Heart left ventricle (tissue), 13 donors: ENCODE results near the gene VRK2.

Source experiments
- POLR2A ChIP-seq, 2 donors: fragments of 450-650 bp; IDR thresholded peaks; one replicate each; pipeline ENCODE4 v1.6.1; 2017; ENCODE audit warnings: antibody characterized with exemption in 2 of 2, mild to moderate bottlenecking in 2 of 2, moderate library complexity in 2 of 2
- TF ChIP-seq, protein P1 (sequence below), 12 donors: fragments of 200-600 bp; sonication (generic) in 4 of 12; IDR thresholded peaks; one replicate each; pipeline versions ENCODE4 v1.5.0 to v1.8.0; 2018 to 2022; ENCODE audit warnings: antibody characterized with exemption in 12 of 12, mild to moderate bottlenecking in 5 of 12
- donor health status: ischemic (EF 13 %, LVEDD 7.1; RV severe dilation, severe dysfunction).
- donor health status: DM: no; HTN: yes; CAD: no.
- donor health status: DM: no; HTN: no; CAD: no.
- donor health status: ischemic (EF 25% LVEDD 6.9; RV normal size, moderate dysfunction).
- donor health status: ischemic (EF 25% LVEDD 5.7; RV mildly dilated, moderate dysfunction).
- donor health status: ischemic (EF 35%, LVEDD 5.7; RV mildly dilated, moderate dysfunction).
- donor health status: nonischemic (EF 11% LVEDD 7.7; RV severe dilation, severe dysfunction).
- donor health status: DM: yes; HTN: yes; CAD: no.
- donor health status: PGD.
- donor health status: ischemic (EF 29% LVEDD 5.4; RV normal size, mild dysfunction).
- donor health status: nonischemic (EF 23%, LVEDD 6.1; RV moderate dilation, normal function).

DNA sequence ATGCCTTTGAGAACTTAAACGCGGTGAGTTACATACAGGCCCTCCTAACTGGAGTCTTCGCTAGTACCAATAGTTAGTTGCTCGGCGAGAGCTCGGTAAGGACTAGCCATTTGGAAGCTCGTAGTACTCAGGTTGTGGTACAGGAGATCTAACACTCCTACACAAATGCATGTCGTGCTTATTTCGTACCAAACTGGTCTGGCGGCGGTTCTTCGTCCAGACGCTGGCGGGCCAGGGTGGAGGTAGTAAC lies 346 bp upstream of the VRK2 start:
- TF ChIP-seq, protein P1, sequence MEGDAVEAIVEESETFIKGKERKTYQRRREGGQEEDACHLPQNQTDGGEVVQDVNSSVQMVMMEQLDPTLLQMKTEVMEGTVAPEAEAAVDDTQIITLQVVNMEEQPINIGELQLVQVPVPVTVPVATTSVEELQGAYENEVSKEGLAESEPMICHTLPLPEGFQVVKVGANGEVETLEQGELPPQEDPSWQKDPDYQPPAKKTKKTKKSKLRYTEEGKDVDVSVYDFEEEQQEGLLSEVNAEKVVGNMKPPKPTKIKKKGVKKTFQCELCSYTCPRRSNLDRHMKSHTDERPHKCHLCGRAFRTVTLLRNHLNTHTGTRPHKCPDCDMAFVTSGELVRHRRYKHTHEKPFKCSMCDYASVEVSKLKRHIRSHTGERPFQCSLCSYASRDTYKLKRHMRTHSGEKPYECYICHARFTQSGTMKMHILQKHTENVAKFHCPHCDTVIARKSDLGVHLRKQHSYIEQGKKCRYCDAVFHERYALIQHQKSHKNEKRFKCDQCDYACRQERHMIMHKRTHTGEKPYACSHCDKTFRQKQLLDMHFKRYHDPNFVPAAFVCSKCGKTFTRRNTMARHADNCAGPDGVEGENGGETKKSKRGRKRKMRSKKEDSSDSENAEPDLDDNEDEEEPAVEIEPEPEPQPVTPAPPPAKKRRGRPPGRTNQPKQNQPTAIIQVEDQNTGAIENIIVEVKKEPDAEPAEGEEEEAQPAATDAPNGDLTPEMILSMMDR (IDR thresholded peaks at IDR 0.05) = no peak
- TF ChIP-seq POLR2A (IDR thresholded peaks at IDR 0.05) = no peak
